H9 (cell line): ENCODE measurements around the gene ZC3H8. TPM values are rescaled to one million over a fixed set of nuclear protein-coding genes. Genes with fewer than 3 reads are reported as not detected.

ENCODE experiments used
- DNase-seq: peaks from one replicate; pipeline ENCODE4 v3.0.0-alpha.2; 2017
- H2AFZ ChIP-seq: one replicate; pipeline ENCODE4 v1.6.1; 2013; ENCODE audit warnings: mild to moderate bottlenecking, low read length, control low read depth, moderate library complexity
- H2AK5ac ChIP-seq: 2 replicates; pipeline ENCODE4 v1.6.1; 2013; ENCODE audit warnings: low read length, control low read depth, mixed read lengths; ENCODE audit not compliant: insufficient read length
- H2BK120ac ChIP-seq: one replicate; pipeline ENCODE4 v1.6.1; 2013; ENCODE audit warnings: low read depth, mild to moderate bottlenecking, low read length, control low read depth, inconsistent platforms; ENCODE audit not compliant: poor library complexity, severe bottlenecking
- H2BK12ac ChIP-seq: 2 replicates; pipeline ENCODE4 v1.6.1; 2013; ENCODE audit warnings: low read length, control low read depth, mixed read lengths, low read depth; ENCODE audit not compliant: insufficient read length
- H2BK15ac ChIP-seq: 2 replicates; pipeline ENCODE4 v1.6.1; 2013; ENCODE audit warnings: low read depth, low read length, control low read depth
- H2BK20ac ChIP-seq: one replicate; pipeline ENCODE4 v1.6.1; 2013; ENCODE audit warnings: low read depth, mild to moderate bottlenecking, low read length, control low read depth, inconsistent platforms; ENCODE audit not compliant: poor library complexity, severe bottlenecking
- H2BK5ac ChIP-seq: 2 replicates; pipeline ENCODE4 v1.6.1; 2013; ENCODE audit warnings: low read length, control low read depth, mixed read lengths; ENCODE audit not compliant: insufficient read length
- H3K14ac ChIP-seq: 2 replicates; pipeline ENCODE4 v1.6.1; 2013; ENCODE audit warnings: low read length, control low read depth; ENCODE audit not compliant: insufficient read depth
- H3K18ac ChIP-seq: 2 replicates; pipeline ENCODE4 v1.6.1; 2013; ENCODE audit warnings: low read depth, mild to moderate bottlenecking, mixed read lengths, low read length, control low read depth; ENCODE audit not compliant: insufficient read length
- H3K23ac ChIP-seq: 2 replicates; pipeline ENCODE4 v1.6.1; 2013; ENCODE audit warnings: low read length, control low read depth, mixed read lengths, low read depth; ENCODE audit not compliant: insufficient read length
- H3K23me2 ChIP-seq: 2 replicates; pipeline ENCODE4 v1.6.1; 2013; ENCODE audit warnings: low read depth, mild to moderate bottlenecking, mixed read lengths, low read length, control low read depth; ENCODE audit not compliant: insufficient read length, poor library complexity, severe bottlenecking
- H3K27ac ChIP-seq: 2 replicates; pipeline ENCODE4 v1.5.1; 2013; ENCODE audit warnings: low read length, control low read depth, mixed read lengths, low read depth; ENCODE audit not compliant: insufficient read length
- H3K27me3 ChIP-seq: 2 replicates; pipeline ENCODE4 v1.6.1; 2013; ENCODE audit warnings: low read length, control low read depth, inconsistent platforms; ENCODE audit not compliant: insufficient read depth
- H3K4ac ChIP-seq: 2 replicates; pipeline ENCODE4 v1.6.1; 2013; ENCODE audit warnings: low read depth, mild to moderate bottlenecking, control low read depth, inconsistent platforms, low read length, moderate library complexity
- H3K4me1 ChIP-seq: 2 replicates; pipeline ENCODE4 v1.6.1; 2013; ENCODE audit warnings: low read length, control low read depth, inconsistent platforms; ENCODE audit not compliant: insufficient read depth
- H3K4me2 ChIP-seq: 2 replicates; pipeline ENCODE4 v1.6.1; 2013; ENCODE audit warnings: low read length, control low read depth, mixed read lengths; ENCODE audit not compliant: insufficient read length, insufficient read depth
- H3K56ac ChIP-seq: 2 replicates; pipeline ENCODE4 v1.6.1; 2013; ENCODE audit warnings: low read depth, mild to moderate bottlenecking, mixed read lengths, low read length, control low read depth; ENCODE audit not compliant: insufficient read length
- H3K79me1 ChIP-seq: 2 replicates; pipeline ENCODE4 v1.6.1; 2013; ENCODE audit warnings: low read depth, mild to moderate bottlenecking, moderate library complexity, low read length, control low read depth, inconsistent platforms; ENCODE audit not compliant: insufficient read depth, poor library complexity, severe bottlenecking
- H3K79me2 ChIP-seq: 2 replicates; pipeline ENCODE4 v1.6.1; 2013; ENCODE audit warnings: low read length, control low read depth, inconsistent platforms; ENCODE audit not compliant: insufficient read depth
- H3K9ac ChIP-seq: 2 replicates; pipeline ENCODE4 v1.6.1; 2013; ENCODE audit warnings: low read length, control low read depth, mixed read lengths; ENCODE audit not compliant: insufficient read length; ENCODE audit errors: extremely low read depth
- H3K9me3 ChIP-seq: one replicate; pipeline ENCODE4 v1.6.1; 2013; ENCODE audit warnings: low read depth, low read length, inconsistent platforms; ENCODE audit not compliant: control insufficient read depth
- H3T11ph ChIP-seq: one replicate; pipeline ENCODE4 v1.6.1; 2013; ENCODE audit warnings: mild to moderate bottlenecking, low read length, control low read depth, inconsistent platforms
- H4K20me1 ChIP-seq: one replicate; pipeline ENCODE4 v1.6.1; 2013; ENCODE audit not compliant: control insufficient read depth, insufficient read length, insufficient read depth
- H4K5ac ChIP-seq: 2 replicates; pipeline ENCODE4 v1.6.1; 2013; ENCODE audit warnings: low read depth, mild to moderate bottlenecking, mixed read lengths, low read length, control low read depth; ENCODE audit not compliant: insufficient read length
- H4K8ac ChIP-seq: replicated peaks from 2 replicates; pipeline ENCODE4 v1.6.1; 2013; ENCODE audit warnings: low read length, control low read depth, mixed read lengths, low read depth; ENCODE audit not compliant: insufficient read length
- H4K91ac ChIP-seq: 2 replicates; pipeline ENCODE4 v1.6.1; 2013; ENCODE audit warnings: low read depth, mild to moderate bottlenecking, moderate library complexity, mixed read lengths, low read length, control low read depth; ENCODE audit not compliant: insufficient read length
- H3K27ac Mint-ChIP-seq, 3 experiments: 2 replicates in 2 of 3; 3 replicates in 1 of 3; pipeline ENCODE4 v1.8.0; 2020 to 2021; ENCODE audit warnings: mixed read lengths in 3 of 3, mild to moderate bottlenecking in 1 of 3, moderate library complexity in 1 of 3
- H3K27me3 Mint-ChIP-seq: 2 replicates; pipeline ENCODE4 v1.8.0; 2021; ENCODE audit warnings: low read depth, mild to moderate bottlenecking, moderate library complexity, mixed read lengths
- H3K36me3 Mint-ChIP-seq, 3 experiments: 2 replicates in 2 of 3; 3 replicates in 1 of 3; pipeline ENCODE4 v1.8.0; 2020 to 2021; ENCODE audit warnings: low read depth in 3 of 3, mixed read lengths in 3 of 3; ENCODE audit not compliant: insufficient read depth in 1 of 3
- H3K4me1 Mint-ChIP-seq, 2 experiments: 2 replicates each; pipeline ENCODE4 v1.8.0; 2020; ENCODE audit warnings: mixed read lengths in 2 of 2
- H3K4me3 Mint-ChIP-seq, 2 experiments: 2 replicates in 1 of 2; 3 replicates in 1 of 2; pipeline ENCODE4 v1.8.0; 2020 to 2021; ENCODE audit warnings: mild to moderate bottlenecking in 2 of 2, mixed read lengths in 2 of 2, moderate library complexity in 1 of 2
- H3K9me3 Mint-ChIP-seq, 2 experiments: 2 replicates in 1 of 2; 3 replicates in 1 of 2; pipeline ENCODE4 v1.8.0; 2020; ENCODE audit warnings: mild to moderate bottlenecking in 2 of 2, mixed read lengths in 2 of 2, moderate library complexity in 1 of 2
- WGBS: extraction: QIAGEN DNeasy Blood & Tissue Kit; methylation state at CpG from one replicate; pipeline ENCODE4 v1.1.7; 2013; ENCODE audit warnings: missing lambda C conversion rate, low lambda C conversion rate, mixed read lengths; ENCODE audit not compliant: insufficient read length; ENCODE audit errors: extremely low coverage; 5-methylcytosine and 5-hydroxymethylcytosine counted together
- total RNA-seq: library from RNA; stranded (reverse); gene quantifications from 2 replicates; pipeline ENCODE4 v1.2.1, GENCODE V29; 2021
- TF ChIP-seq, protein P1 (sequence below): fragments of 200-600 bp; sonication (generic); conservative IDR thresholded peaks from 3 replicates; pipeline ENCODE4 v1.8.0; 2021; ENCODE audit warnings: antibody characterized with exemption, mild to moderate bottlenecking

Gene ZC3H8
- total RNA-seq, 1 experiment from 2014 or later = 6.9 TPM

DNA sequence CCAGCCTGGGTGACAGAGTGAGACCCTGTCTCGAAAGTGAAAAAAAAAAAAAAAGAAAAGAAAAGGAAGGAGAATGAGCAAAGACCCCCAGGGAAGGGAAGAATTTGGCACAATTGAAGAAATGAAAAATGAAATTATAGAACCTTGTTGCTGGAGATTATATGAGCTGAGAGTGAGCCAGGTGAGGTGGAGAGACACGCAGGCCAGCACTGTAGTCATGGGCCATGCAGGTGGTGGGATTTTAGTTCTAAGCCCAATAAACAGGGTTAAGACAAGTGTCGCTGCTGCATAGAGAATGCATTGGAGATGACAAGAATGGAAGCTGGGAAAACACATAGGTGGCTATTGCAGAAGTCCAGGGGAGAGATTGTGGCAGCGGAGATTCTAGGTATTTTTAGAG is 84.3 kb downstream of the ZC3H8 start:
- Histone ChIP-seq H3K56ac (no peak overlapping the region), H3K79me1 (no peaks in the 10 kb centered on the region), H3K27me3 (no peaks in the 10 kb centered on the region), H3K9me3 (no peaks in the 10 kb centered on the region), H4K5ac (no peak overlapping the region), H3K9ac (no peak overlapping the region), H3K4me2 (no peak overlapping the region), H2BK12ac (no peak overlapping the region), H3T11ph (no peak overlapping the region), H3K4ac (no peak overlapping the region), H3K14ac (no peak overlapping the region), H3K79me2 (no peaks in the 10 kb centered on the region), H2AK5ac (no peak overlapping the region), H2BK15ac (no peak overlapping the region), H2BK20ac (no peak overlapping the region), H4K20me1 (no peaks in the 10 kb centered on the region), H4K8ac (no peak overlapping the region), H4K91ac (no peak overlapping the region), H3K27ac (no peak overlapping the region), H2BK120ac (no peak overlapping the region), H3K23me2 (no peaks in the 10 kb centered on the region), H3K4me1 (no peaks in the 10 kb centered on the region; the same call in 1 of the 2 replicates), H3K23ac (no peak overlapping the region), H2BK5ac (no peak overlapping the region), H3K18ac (no peak overlapping the region), H2AFZ (no peak overlapping the region)
- TF ChIP-seq, protein P1, sequence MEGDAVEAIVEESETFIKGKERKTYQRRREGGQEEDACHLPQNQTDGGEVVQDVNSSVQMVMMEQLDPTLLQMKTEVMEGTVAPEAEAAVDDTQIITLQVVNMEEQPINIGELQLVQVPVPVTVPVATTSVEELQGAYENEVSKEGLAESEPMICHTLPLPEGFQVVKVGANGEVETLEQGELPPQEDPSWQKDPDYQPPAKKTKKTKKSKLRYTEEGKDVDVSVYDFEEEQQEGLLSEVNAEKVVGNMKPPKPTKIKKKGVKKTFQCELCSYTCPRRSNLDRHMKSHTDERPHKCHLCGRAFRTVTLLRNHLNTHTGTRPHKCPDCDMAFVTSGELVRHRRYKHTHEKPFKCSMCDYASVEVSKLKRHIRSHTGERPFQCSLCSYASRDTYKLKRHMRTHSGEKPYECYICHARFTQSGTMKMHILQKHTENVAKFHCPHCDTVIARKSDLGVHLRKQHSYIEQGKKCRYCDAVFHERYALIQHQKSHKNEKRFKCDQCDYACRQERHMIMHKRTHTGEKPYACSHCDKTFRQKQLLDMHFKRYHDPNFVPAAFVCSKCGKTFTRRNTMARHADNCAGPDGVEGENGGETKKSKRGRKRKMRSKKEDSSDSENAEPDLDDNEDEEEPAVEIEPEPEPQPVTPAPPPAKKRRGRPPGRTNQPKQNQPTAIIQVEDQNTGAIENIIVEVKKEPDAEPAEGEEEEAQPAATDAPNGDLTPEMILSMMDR = no peak
- H3K4me1 Mint-ChIP-seq = peaks cover 2 to 4% of the 10 kb centered on the region in 2 experiments; a peak in 1 of 4 replicates
- H3K9me3 Mint-ChIP-seq = no peaks in the 10 kb centered on the region
- no peak overlapping the region for H3K27ac Mint-ChIP-seq
- no CpG with 5 or more reads among the region's 4 CpGs for WGBS
- DNase-seq = no peak
- no peaks in the 10 kb centered on the region for H3K36me3 Mint-ChIP-seq
- H3K27me3 Mint-ChIP-seq = peaks cover 1% of the 10 kb centered on the region
- H3K4me3 Mint-ChIP-seq = no peak overlapping the region
